Measurements from ENCODE around the gene ZGLP1.

- no peak for TF ChIP-seq EZH2 (optimal IDR thresholded peaks at IDR 0.05; ENCODE audit: low read depth, low read length)
- no peak for TF ChIP-seq CTCF (IDR thresholded peaks at IDR 0.05; ENCODE audit: low read length)
- TF ChIP-seq EZH2phosphoT487 (IDR thresholded peaks at IDR 0.05; ENCODE audit: low read length): no peak
These were observed 51.4 kb downstream of the ZGLP1 start for GRCh38 chr19:10258080-10258710.
